Articular chondrocyte of knee joint (primary cell): Measurements from ENCODE around the gene SPRR2E. TPM values are rescaled to one million over a fixed set of nuclear protein-coding genes. Genes with fewer than 3 reads are reported as not detected.

Source experiments
- small RNA-seq: library from RNA; depleted of rRNA; stranded (forward); fragments of <200 nt; gene quantifications from one replicate; pipeline ENCODE3, GENCODE V24; 2012
- total RNA-seq: library from RNA; depleted of rRNA; stranded (reverse); fragments of >200 nt; gene quantifications from 2 replicates; pipeline ENCODE4 v1.2.3, GENCODE V29; 2012

Gene SPRR2E
- total RNA-seq: not detected in 2 replicates

DNA sequence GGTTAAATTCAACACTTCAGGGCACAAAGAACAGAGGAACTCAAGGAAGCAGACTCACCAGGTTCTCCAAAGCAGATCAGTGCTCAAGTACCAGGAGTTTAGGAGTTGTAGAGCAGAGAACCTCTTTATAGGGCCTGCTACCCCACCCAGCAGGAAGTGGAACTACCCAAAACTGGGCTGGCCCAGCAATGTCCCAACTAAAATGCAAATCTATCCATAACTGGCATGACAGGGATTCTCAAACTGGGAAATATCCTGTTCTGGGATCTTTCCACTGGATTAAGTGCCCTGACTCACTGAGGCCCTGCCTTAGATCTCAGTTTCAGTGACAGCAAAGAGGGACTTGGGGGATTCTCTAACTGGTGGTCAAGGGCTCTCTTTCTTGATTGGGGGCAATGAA lies at the start of gene SPRR2E:
Gene SPRR2E (minus strand): TSS at position 101 of the 400 bp plus-strand sequence. CDS start 775 bp downstream, outside the sequence.

DNA sequence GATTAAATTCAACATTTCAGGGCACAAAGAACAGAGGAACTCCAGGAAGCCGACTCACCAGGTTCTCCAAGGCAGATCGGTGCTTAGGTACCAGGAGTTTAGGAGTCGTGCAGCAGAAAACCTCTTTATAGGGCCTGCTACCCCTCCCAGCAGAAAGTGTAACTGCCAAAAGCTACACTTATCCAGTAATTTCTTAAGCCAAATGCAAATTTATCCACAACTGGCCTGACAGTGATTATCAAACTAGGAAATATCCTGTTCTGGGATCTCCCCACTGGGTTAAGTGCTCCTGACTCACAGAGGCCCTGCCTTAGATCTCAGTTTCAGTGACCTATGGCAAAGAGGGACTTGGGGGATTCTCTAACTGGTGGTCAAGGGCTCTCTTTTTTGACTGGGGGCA lies 19.1 kb upstream of the SPRR2E start, which contains the start of gene SPRR2F:
Gene SPRR2F (minus strand): TSS at position 101 of the 400 bp plus-strand sequence. CDS start 783 bp downstream, outside the sequence.

DNA sequence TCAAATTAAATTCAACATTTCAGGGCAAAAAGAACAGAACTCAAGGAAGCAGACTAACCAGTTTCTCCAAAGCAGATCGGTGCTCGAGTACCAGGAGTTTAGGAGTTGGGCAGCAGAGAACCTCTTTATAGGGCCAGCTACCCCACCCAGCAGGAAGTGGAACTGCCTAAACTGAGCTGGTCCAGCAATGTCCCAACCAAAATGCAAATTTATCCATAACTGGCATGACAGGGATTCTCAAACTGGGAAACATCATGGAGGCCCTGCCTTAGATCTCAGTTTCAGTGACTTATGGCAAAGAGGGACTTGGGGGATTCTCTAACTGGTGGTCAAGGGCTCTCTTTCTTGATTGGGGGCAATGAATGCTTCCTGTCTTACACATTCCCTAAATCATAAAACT lies 22.8 kb downstream of the SPRR2E start, which contains the start of gene SPRR2B:
Gene SPRR2B (minus strand): TSS at position 101 of the 400 bp plus-strand sequence. CDS start 772 bp downstream, outside the sequence.

DNA sequence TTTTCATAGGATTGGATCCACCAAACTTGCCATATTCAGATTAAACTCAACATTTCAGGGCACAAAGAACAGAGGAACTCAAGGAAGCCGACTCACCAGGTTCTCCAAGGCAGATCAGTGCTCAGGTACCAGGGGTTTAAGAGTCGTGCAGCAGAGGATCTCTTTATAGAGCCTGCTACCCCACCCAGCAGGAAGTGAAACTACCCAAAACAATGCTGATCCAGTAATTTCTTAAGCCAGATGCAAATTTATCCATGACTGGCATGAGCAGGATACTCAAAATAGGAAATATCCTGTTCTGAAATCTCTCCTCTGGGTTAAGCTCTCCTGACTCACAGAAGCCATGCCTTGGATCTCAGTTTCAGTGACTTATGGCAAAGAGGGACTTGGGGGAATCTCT lies 37.0 kb downstream of the SPRR2E start, which contains the start of gene SPRR2A:
Gene SPRR2A (minus strand): TSS at position 138 of the 400 bp plus-strand sequence. CDS start 777 bp downstream, outside the sequence.

Small RNA genes lying within 50 kb of the gene (small RNA-seq; reads per million reads assigned to genes)
- not detected for gene SPRR2C

Other genes with a start within 250 kb of the SPRR2E start
- gene LCE7A, start 234.5 kb downstream of the SPRR2E start, total RNA-seq: not detected in 2 replicates
- not detected in 2 replicates for gene SMCP, start 216.2 kb downstream of the SPRR2E start, total RNA-seq
- 0.11 TPM in 1 of 2 replicates, not detected in the other for gene IVL, start 186.0 kb downstream of the SPRR2E start, total RNA-seq
- not detected in 2 replicates for gene SPRR5, start 147.3 kb downstream of the SPRR2E start, total RNA-seq
- gene SPRR4, start 123.9 kb downstream of the SPRR2E start, total RNA-seq: not detected in 2 replicates
- gene SPRR1A, start 110.4 kb downstream of the SPRR2E start, total RNA-seq: not detected in 2 replicates
- not detected in 2 replicates for gene SPRR3, start 92.8 kb downstream of the SPRR2E start, total RNA-seq
- not detected in 2 replicates for gene SPRR1B, start 63.3 kb downstream of the SPRR2E start, total RNA-seq
- gene SPRR2D, start 53.4 kb downstream of the SPRR2E start, total RNA-seq: not detected in 2 replicates
- gene SPRR2A, start 37.0 kb downstream of the SPRR2E start, total RNA-seq: not detected in 2 replicates
- not detected in 2 replicates for gene SPRR2B, start 22.9 kb downstream of the SPRR2E start, total RNA-seq
- gene SPRR2F, start 19.0 kb upstream of the SPRR2E start, total RNA-seq: not detected in 2 replicates
- gene SPRR2G, start 56.4 kb upstream of the SPRR2E start, total RNA-seq: not detected in 2 replicates
- not detected in 2 replicates for gene LELP1, start 108.9 kb upstream of the SPRR2E start, total RNA-seq
- not detected in 2 replicates for gene PRR9, start 123.1 kb upstream of the SPRR2E start, total RNA-seq
- gene LORICRIN, start 165.2 kb upstream of the SPRR2E start, total RNA-seq: not detected in 2 replicates
- gene PGLYRP3, start 218.4 kb upstream of the SPRR2E start, total RNA-seq: not detected in 2 replicates